ENCODE measurements around the gene USP8. TPM values are rescaled to one million over a fixed set of nuclear protein-coding genes. Genes with fewer than 3 reads are reported as not detected.

USP8 gene
- total and polyA plus RNA-seq, 2 of the 4 experiments (the other 2 are of a cell fraction) = 25.4 to 52.2 TPM

DNA sequence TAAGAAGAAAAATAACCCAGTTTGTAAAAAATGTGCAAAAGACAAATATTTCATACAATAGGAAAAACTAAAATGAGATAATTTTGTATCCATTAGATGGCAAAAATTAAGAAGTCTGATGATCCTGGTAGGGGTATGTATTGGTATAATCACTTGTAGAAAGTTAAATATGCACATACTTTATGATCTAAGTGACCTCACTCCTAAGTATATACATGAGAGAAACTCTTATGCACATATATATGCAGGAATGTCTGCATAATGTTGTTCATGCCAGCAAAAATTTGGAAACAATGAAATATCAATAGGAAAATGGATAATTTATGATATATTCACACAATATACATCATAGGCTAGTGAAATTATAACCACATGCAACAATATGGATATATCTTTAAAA lies 88.8 kb downstream of the USP8 start:
- no peak overlapping the region for H2BK120ac ChIP-seq (ENCODE audit: low read depth, low read length)
- no peak overlapping the region for H4K8ac ChIP-seq (ENCODE audit: low read depth in 2 of 2, low read length in 2 of 2)
- H3K56ac ChIP-seq (ENCODE audit: extremely low read depth, insufficient read depth, low read length) = no peak overlapping the region
- H2AFZ ChIP-seq (replicated peaks; ENCODE audit: low read length, poor library complexity) = no peak overlapping the region
- H3K23ac ChIP-seq (ENCODE audit: low read depth, low read length) = no peak overlapping the region
- no TSS peak for BruUV-seq (replicated peaks)
- no peak overlapping the region for H3K18ac ChIP-seq (ENCODE audit: low read depth, low read length)
- DNase-seq = no peak
- H2BK15ac ChIP-seq (ENCODE audit: low read depth, low read length) = no peak overlapping the region
- H2BK5ac ChIP-seq (ENCODE audit: low read depth, low read length, poor library complexity, severe bottlenecking) = no peak overlapping the region
- no peak overlapping the region for H3K4ac ChIP-seq (ENCODE audit: low read depth, low read length)
- ChIA-PET CTCF (no interaction called here), POLR2A (ENCODE audit: unreplicated experiment) (no interaction called here)
- no peak overlapping the region for H3K4me2 ChIP-seq (ENCODE audit: low read depth, low read length)
- ATAC-seq (ENCODE audit: low read depth) = no peak
- dilution Hi-C loops (cut with HindIII; ENCODE audit: low sequenced_read_pairs, unreplicated experiment) (no loop called here), in situ Hi-C loops (cut with MboI; ENCODE audit: low sequenced_read_pairs) (no loop called here), intact Hi-C loops (cut with micrococcal nuclease) (no loop called here)
- no peak overlapping the region for H4K5ac ChIP-seq (ENCODE audit: low read depth, low read length)
- H3K9me1 ChIP-seq (ENCODE audit: insufficient read depth, low read length) = no peaks in the 10 kb centered on the region
- H3K9ac ChIP-seq (ENCODE audit: low read depth, low read length) = no peak overlapping the region
- H3K9me3 ChIP-seq (ENCODE audit: control insufficient read depth, insufficient read depth, low read length) = no peaks in the 10 kb centered on the region
- no peaks in the 10 kb centered on the region for H3K4me1 ChIP-seq (ENCODE audit: control insufficient read depth, insufficient read depth, low read length)
- H4K91ac ChIP-seq (ENCODE audit: insufficient read depth, low read depth, low read length) = no peak overlapping the region
- no peak overlapping the region for H2AK5ac ChIP-seq (ENCODE audit: low read depth, low read length)
- H4K20me1 ChIP-seq (ENCODE audit: insufficient read depth, low read length) = no peaks in the 10 kb centered on the region
- H3K27me3 ChIP-seq (ENCODE audit: control insufficient read depth, insufficient read depth, low read length) = no peaks in the 10 kb centered on the region
- H3K14ac ChIP-seq (replicated peaks; ENCODE audit: low read depth, low read length) = no peak overlapping the region
- H3K36me3 ChIP-seq (ENCODE audit: control insufficient read depth, insufficient read depth, low read length) = no peaks in the 10 kb centered on the region
- no peak overlapping the region for H2AK9ac ChIP-seq (replicated peaks; ENCODE audit: low read depth, low read length, poor library complexity)
- H2BK20ac ChIP-seq (ENCODE audit: low read depth, low read length) = no peak overlapping the region
- H3K27ac ChIP-seq (ENCODE audit: insufficient read depth, low read length) = no peak overlapping the region
- no peak for TF ChIP-seq ELK1 (IDR thresholded peaks at IDR 0.05; ENCODE audit: borderline replicate concordance, low read depth, low read length)
- no peak for TF ChIP-seq CEBPB (IDR thresholded peaks at IDR 0.05; ENCODE audit: low read depth, low read length)
- TF ChIP-seq POLR2A (IDR thresholded peaks at IDR 0.05; ENCODE audit: low read depth, low read length) = no peak
- TF ChIP-seq RCOR1 (IDR thresholded peaks at IDR 0.05; ENCODE audit: insufficient replicate concordance, low read length) = no peak
- TF ChIP-seq MXI1 (IDR thresholded peaks at IDR 0.05; ENCODE audit: borderline replicate concordance, low read depth, low read length) = no peak
- TF ChIP-seq RFX5 (IDR thresholded peaks at IDR 0.05; ENCODE audit: low read depth, low read length) = no peak
- no peak for TF ChIP-seq FOS (IDR thresholded peaks at IDR 0.05; ENCODE audit: low read depth, low read length)
- no peak for TF ChIP-seq CHD1 (IDR thresholded peaks at IDR 0.05; ENCODE audit: low read depth, low read length)
- no peak for TF ChIP-seq CTCF (conservative IDR thresholded peaks at IDR 0.05; ENCODE audit: low read depth, low read length)
- TF ChIP-seq SMC3 (IDR thresholded peaks at IDR 0.05; ENCODE audit: low read depth, low read length) = no peak
- TF ChIP-seq, protein P1, sequence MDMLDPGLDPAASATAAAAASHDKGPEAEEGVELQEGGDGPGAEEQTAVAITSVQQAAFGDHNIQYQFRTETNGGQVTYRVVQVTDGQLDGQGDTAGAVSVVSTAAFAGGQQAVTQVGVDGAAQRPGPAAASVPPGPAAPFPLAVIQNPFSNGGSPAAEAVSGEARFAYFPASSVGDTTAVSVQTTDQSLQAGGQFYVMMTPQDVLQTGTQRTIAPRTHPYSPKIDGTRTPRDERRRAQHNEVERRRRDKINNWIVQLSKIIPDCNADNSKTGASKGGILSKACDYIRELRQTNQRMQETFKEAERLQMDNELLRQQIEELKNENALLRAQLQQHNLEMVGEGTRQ (IDR thresholded peaks at IDR 0.05; ENCODE audit: low read depth, low read length) = no peak
- TF ChIP-seq BHLHE40 (IDR thresholded peaks at IDR 0.05; ENCODE audit: low read depth, low read length) = no peak
- TF ChIP-seq NFE2L2 (IDR thresholded peaks at IDR 0.05; ENCODE audit: low read depth, low read length) = no peak
- no peak for TF ChIP-seq MAZ (IDR thresholded peaks at IDR 0.05; ENCODE audit: borderline replicate concordance, low read depth, low read length)
- no peak for TF ChIP-seq RAD21 (IDR thresholded peaks at IDR 0.05; ENCODE audit: low read length)
- TF ChIP-seq MAFK (IDR thresholded peaks at IDR 0.05; ENCODE audit: low read depth, low read length) = no peak
- H3K4me3 ChIP-seq (ENCODE audit: insufficient read depth, low read depth, low read length) = no peak overlapping the region
- no peaks in the 10 kb centered on the region for H3K79me1 ChIP-seq (ENCODE audit: low read depth in 1 of 2, low read length in 2 of 2)
